IPS-18c (cell line): ENCODE results near the gene NAGA.
"Not testable (repeated sequence)": the region's sequence is repeated elsewhere in the genome, so short reads cannot be mapped to it uniquely, and the experiment has no call there.

Source experiments
- H3K4me3 ChIP-seq: 2 replicates; pipeline ENCODE4 v1.7.0; 2013; ENCODE audit warnings: low read depth, mild to moderate bottlenecking, low read length, moderate library complexity; ENCODE audit not compliant: insufficient read depth
- H3K9me3 ChIP-seq: one replicate; pipeline ENCODE4 v1.6.1; 2013; ENCODE audit warnings: mild to moderate bottlenecking, low read length, moderate library complexity; ENCODE audit not compliant: control insufficient read depth, insufficient read depth

NAGA gene

DNA sequence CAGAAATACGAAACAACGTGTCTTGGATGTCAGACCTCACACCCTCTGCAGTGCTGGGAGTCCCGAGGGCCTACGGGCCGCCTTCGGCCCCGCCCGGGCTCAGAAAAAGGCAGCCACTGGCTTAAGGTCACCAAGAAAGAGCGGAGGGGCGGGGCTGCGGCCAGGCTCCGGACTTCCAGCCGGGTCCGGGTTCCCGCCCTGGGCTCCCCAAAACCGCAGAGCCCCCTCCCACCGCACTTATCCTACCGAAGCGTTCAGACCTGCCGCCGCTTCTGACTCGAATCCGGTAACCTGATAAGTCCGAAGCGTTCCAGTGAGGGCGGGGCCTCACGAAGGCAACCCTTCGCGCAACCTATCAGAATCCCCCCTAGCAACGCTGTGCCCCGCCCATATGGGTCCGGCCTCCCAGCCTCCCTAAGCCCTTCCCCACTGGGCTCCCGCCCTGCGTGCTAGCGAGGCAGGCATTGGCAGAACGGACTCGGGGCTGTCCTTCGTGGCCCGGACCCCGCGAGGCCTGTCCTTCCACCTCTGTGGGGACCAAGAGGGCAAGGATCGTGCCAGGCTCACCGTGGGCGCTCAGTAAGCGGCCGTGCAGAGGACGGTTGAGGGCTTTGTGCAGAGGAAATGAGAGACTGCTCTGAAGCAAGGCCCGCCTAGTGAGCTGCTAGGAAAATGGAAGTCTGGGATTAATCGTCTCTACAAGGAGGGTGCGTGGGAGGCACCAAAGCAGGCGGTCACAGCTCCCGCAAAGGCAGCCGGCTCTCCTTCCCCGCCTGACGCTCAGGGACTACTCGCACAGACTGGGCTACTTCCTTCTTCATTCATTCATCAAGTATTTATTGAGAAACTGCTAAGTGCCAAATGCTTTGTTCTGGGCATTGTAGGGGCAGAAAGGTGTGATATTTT lies at the start of gene NAGA:
TSS of gene NAGA (minus strand) at position 296 of the 906 bp plus-strand sequence. CDS start 515 bp downstream, outside the sequence.
- H3K9me3 ChIP-seq, result no peaks in the 10 kb centered on the region
- H3K4me3 ChIP-seq, result peak within 1 kb of the TSS; percentile 70

GRCh38 chr22:42116848-42117424 lies 46.3 kb upstream of the NAGA start:
- Histone ChIP-seq H3K9me3 (no peaks in the 10 kb centered on the region), H3K4me3 (no peak overlapping the region)

- not testable (repeated sequence) for H3K4me3 ChIP-seq, H3K9me3 ChIP-seq
These were observed 44.8 kb upstream of the NAGA start for GRCh38 chr22:42115420-42115830.

DNA sequence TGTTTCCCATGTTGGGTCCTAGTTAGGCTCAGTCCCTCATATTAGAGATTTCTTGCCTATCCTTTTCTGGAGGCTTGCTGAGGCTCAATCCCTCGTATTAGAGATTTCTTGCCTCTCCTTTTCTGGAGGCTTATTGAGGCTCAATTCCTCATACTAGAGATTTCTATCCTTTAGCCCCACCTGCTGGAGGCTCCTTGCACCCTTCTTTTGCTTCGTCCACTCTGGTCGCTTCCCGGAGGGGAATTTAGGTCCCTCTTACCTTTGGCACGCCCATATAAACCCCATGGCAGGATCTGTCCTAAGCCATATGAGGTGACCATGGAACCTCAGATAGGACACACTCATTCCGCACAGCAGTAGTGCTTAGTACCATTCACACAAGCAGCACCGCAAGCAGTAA lies 44.1 kb upstream of the NAGA start:
- no peak overlapping the region for H3K4me3 ChIP-seq
- peaks cover 2% of the 10 kb centered on the region for H3K9me3 ChIP-seq

- not testable (repeated sequence) for H3K4me3 ChIP-seq
These were observed 42.2 kb upstream of the NAGA start for GRCh38 chr22:42112793-42113192.

DNA sequence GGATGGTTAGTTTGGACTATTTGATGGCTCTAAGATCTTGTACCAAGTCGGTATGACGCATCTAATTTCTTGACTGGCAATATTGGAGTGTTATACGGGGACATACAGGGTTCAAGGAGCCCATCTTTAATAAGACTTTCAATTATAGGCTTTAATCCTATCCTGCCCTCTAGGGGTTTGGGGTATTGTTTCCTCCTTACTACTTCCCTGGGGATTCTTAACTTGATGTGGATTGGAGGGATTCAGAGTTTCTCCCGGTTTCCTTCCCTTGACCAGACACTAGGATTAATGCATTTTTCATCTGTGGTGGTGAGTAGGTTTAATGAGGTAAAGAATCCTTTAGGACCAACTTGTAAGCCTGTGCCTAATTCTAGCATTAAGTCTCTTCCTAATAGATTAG lies 41.2 kb upstream of the NAGA start:
- H3K9me3 ChIP-seq, result peaks cover 2% of the 10 kb centered on the region
- H3K4me3 ChIP-seq, result no peak overlapping the region

More at GRCh38 chr22:42112793-42113192, 42.2 kb upstream of the NAGA start:
- not testable (repeated sequence) for H3K9me3 ChIP-seq

DNA sequence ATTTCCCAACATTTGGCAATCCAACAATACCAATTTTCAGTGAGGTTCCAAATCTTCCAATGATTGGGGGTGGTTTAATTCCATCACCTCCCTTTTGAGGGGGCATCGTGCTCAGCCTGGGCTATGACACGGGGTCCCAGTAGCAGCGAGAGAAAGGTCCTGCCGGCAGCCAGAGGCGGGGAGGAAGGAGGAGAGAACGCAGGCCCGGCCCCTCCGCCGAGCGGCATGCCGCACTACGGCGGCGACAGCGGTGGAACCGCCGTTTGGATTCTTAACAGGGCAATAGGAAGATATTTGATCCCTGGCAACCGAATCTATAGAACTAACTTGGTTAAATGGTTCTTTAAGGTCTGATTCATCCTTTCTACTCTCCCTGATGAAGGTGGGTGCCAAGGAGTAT lies 38.2 kb upstream of the NAGA start:
- Histone ChIP-seq H3K9me3 (peaks cover 2% of the 10 kb centered on the region), H3K4me3 (no peak overlapping the region)

DNA sequence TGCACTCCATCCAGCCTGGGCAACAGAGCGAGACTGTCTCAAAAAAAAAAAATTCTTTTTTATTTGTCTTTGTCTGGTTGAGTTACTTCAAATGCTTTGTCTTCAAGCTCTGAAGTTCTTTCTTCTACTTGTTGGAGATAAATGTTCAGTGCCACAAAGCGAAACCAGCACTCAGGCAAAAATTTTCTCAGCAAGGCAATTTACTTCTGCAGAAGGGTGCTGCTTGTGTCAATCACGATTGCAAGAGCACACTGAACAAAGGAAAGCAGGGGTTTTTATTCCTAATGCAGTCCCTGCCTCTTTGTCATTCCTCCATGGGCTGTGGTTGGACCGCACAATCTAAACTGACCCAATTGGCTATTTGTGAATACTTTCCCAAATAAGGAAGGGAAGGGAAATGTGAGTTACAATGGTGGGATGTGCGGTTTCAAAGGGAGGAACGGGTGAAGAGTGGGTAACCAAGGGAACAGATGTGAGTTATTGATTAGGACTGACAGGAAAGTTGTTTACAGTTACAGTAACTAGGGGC lies 33.8 kb upstream of the NAGA start:
- H3K9me3 ChIP-seq, H3K4me3 ChIP-seq: not testable (repeated sequence)

GRCh38 chr22:42101199-42101598 lies 30.6 kb upstream of the NAGA start:
- H3K4me3 ChIP-seq, result no peak overlapping the region
- peaks cover 6% of the 10 kb centered on the region for H3K9me3 ChIP-seq

DNA sequence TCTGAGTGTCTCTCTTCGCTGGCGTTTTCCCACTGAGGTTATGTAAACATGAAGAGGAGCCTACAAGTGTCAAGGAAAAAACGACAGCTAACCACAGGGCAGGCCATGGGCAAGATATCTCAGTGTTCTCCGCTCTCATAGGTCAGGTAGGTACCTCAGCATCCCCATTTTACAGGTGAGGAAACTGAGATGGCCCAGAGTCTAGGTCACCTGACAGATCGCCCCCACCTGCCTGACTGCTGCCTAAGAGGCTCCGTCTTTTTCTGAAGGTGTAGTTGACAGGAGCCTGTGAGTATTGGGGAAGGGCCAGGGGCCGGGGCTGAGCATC lies 20.8 kb upstream of the NAGA start:
- Histone ChIP-seq H3K9me3 (no peaks in the 10 kb centered on the region), H3K4me3 (peak overlapping the region; percentile 62; the same call in 1 of the 2 replicates)

DNA sequence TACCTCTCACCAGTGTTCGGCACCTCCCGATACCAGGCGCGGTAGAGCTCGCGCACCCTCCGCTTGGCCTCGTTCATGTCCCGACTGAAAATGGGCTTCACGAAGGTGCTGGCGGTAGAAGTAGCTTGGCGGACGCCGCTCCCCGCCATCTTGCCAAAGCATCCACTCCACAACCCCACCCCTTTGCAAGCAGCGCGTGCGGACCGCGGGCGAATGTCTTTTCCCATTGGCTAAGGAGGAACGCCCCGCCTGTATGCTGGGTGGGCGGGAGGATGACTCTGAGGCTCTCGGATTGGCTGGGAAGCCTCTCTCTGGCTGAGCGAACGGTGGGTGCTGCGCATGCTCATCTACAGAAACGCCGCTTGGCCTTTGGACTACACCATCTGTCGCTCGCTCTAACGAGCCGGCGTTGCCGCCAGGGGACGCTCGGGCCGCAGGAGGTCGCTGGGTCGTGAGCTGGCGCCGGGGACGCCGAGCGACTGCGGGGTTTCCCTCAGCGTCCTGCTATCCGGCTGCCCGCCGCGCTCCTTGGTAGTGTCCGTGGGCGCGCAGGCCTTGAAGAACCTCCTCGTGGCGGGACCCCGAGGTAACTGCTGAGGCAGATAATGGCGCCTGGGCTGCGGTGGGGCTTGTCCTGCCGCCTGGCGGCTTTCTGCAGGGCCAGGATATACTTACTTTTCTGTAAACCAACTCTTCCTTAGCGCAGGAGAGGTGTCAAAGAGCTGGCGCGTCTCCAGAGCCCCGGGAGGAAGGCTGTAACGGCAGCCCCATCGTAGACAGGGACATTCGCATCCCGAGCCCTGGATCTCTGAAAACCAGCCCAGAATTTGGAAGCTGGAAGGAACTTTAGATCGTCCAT lies 20.2 kb upstream of the NAGA start, which contains the start of gene NDUFA6:
TSS of gene NDUFA6 (minus strand) at position 177 of the 859 bp plus-strand sequence. CDS start at position 149, 28 bp downstream.
- Histone ChIP-seq H3K4me3 (peak within 1 kb of the TSS; percentile 99), H3K9me3 (no peaks in the 10 kb centered on the region)

DNA sequence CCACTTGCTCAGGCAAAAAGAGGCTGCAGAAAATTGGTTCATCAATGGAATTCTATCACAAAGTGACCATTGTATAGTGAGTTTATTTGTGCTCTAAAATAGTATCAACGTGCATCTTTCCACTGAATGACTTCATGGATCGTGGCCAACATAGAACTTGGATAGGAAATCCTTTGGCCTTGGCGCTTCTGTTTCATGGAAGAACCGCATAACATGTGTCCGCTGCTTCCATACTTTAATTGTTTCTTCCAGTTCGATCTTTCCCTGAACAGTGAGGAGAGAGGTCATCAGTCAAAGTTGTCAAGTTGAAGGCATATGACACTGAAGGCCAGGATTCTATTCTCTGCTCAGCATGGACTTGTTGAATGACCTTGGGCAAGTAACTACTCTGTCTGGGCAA lies 15.4 kb upstream of the NAGA start:
- Histone ChIP-seq H3K4me3 (no peak overlapping the region), H3K9me3 (no peaks in the 10 kb centered on the region)

GRCh38 chr22:42084874-42085273 lies 14.3 kb upstream of the NAGA start:
- no peak overlapping the region for H3K4me3 ChIP-seq
- no peaks in the 10 kb centered on the region for H3K9me3 ChIP-seq

GRCh38 chr22:42083119-42083518 lies 12.5 kb upstream of the NAGA start:
- no peaks in the 10 kb centered on the region for H3K9me3 ChIP-seq
- H3K4me3 ChIP-seq, result no peak overlapping the region

DNA sequence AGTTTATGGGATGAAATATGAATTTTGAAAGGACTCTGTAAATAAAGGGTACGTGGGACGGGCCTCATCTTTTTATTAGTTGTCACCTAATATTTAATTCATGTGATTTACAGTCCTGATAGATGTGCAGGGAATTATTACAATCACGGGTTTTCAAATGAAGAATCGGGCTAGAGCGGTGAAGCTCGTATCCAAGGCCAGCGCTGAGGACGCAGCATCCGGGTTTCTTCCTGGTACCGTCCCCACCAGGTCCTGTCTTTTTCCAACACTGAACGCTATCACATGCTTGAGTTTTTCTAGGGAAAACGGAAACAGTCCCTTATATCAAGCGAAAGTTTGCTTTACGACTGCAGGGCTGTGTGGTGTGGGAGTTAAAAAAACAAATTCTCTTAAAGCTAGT lies 9.7 kb upstream of the NAGA start:
- Histone ChIP-seq H3K9me3 (no peaks in the 10 kb centered on the region), H3K4me3 (peak overlapping the region; percentile 99)

DNA sequence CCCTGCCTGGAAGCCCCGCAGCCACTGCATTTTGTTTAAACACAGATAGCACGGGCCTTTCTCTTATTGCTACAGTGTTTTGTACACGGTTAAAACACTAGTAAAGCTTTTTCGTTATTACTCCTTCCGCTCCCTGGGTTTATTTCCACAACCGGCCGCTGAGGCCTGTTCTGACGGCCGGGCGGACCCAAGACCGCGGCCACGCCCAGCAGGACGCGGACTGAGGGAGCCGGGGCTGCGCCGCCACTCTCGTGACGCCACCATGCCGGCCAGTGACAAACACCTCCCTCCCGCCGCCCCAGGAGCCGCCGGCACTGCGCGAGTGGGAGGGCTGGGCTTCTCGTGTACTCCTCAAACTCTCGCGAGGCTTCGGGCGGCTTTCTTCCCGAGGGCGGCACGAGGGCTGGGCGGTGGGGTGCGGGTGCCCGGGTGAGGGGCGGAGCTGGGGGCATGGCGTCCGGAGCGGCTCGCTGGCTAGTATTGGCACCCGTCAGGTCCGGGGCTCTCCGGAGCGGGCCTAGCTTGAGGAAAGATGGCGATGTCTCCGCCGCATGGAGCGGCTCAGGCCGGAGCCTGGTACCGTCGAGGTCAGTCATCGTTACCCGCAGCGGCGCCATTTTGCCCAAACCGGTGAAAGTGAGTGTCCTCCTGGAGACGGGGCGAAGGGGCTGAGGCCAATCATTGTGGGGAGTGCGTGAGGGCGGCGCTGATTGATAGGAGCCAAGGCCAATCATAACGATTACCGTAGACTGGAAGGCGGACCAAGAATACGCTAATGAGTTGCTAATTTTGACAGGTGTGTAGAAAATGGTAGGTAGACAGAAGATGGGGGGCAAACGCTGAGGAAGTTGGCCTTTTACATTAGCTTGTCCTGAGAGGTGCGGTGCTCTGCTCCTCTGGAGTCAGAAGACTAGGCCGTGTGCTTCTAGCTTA lies 9.0 kb upstream of the NAGA start, which contains the start of gene SMDT1:
TSS of gene SMDT1 (plus strand) at position 382 of the 933 bp plus-strand sequence. CDS start at position 451, 69 bp downstream.
- H3K9me3 ChIP-seq, result no peaks in the 10 kb centered on the region
- H3K4me3 ChIP-seq, result peak within 1 kb of the TSS; percentile 99
